SK-N-MC (cell line): ENCODE data around the gene KRTAP10-5.

Experiments used
- EZH2 ChIP-seq: fragments of 200-600 bp; sonication (generic); IDR thresholded peaks from one replicate; pipeline ENCODE4 v1.6.1; 2017; ENCODE audit warnings: antibody characterized with exemption
- FOXP2 ChIP-seq: optimal IDR thresholded peaks from 2 replicates; pipeline ENCODE3; 2011; ENCODE audit warnings: mild to moderate bottlenecking, moderate library complexity; ENCODE audit not compliant: insufficient read depth; ENCODE audit errors: extremely low read length, control extremely low read depth
- POLR2AphosphoS5 ChIP-seq: IDR thresholded peaks from 2 replicates; pipeline ENCODE4 v1.6.1; 2012; ENCODE audit warnings: mild to moderate bottlenecking, low read depth, low read length, borderline replicate concordance

- TF ChIP-seq POLR2AphosphoS5 = no peak
- no peak for TF ChIP-seq EZH2
- TF ChIP-seq FOXP2 = no peak
These were observed 22.7 kb downstream of the KRTAP10-5 start for GRCh38 chr21:44557491-44558328.
